SK-N-MC (cell line): Measurements from ENCODE around the gene ARHGEF7.

Experiments used
- DNase-seq: peaks from one replicate; pipeline ENCODE4 v3.0.0-alpha.2; 2011; ENCODE audit warnings: low read depth, low spot score
- H3K27ac ChIP-seq: fragments of 200-600 bp; sonication (generic); 2 replicates; pipeline ENCODE4 v1.5.1; 2016; ENCODE audit warnings: mixed run types
- H3K36me3 ChIP-seq: fragments of 200-600 bp; sonication (generic); 2 replicates; pipeline ENCODE4 v1.6.1; 2017; ENCODE audit warnings: antibody characterized with exemption, low read length, mixed read lengths; ENCODE audit not compliant: insufficient read depth
- H3K4me3 ChIP-seq: fragments of 200-600 bp; sonication (generic); 2 replicates; pipeline ENCODE4 v1.5.1; 2016
- H3K9ac ChIP-seq: fragments of 200-600 bp; sonication (generic); 2 replicates; pipeline ENCODE4 v1.8.0; 2017; ENCODE audit warnings: mixed run types, mixed read lengths; ENCODE audit not compliant: insufficient read length
- H3K9me3 ChIP-seq: fragments of 200-600 bp; sonication (generic); 2 replicates; pipeline ENCODE4 v1.6.1; 2017; ENCODE audit warnings: low read depth, mild to moderate bottlenecking, antibody characterized with exemption, low read length, moderate library complexity, mixed read lengths
- EZH2 ChIP-seq: fragments of 200-600 bp; sonication (generic); IDR thresholded peaks from one replicate; pipeline ENCODE4 v1.6.1; 2017; ENCODE audit warnings: antibody characterized with exemption
- FOXP2 ChIP-seq: optimal IDR thresholded peaks from 2 replicates; pipeline ENCODE3; 2011; ENCODE audit warnings: mild to moderate bottlenecking, moderate library complexity; ENCODE audit not compliant: insufficient read depth; ENCODE audit errors: extremely low read length, control extremely low read depth
- POLR2AphosphoS5 ChIP-seq: IDR thresholded peaks from 2 replicates; pipeline ENCODE4 v1.6.1; 2012; ENCODE audit warnings: mild to moderate bottlenecking, low read depth, low read length, borderline replicate concordance

Gene ARHGEF7

DNA sequence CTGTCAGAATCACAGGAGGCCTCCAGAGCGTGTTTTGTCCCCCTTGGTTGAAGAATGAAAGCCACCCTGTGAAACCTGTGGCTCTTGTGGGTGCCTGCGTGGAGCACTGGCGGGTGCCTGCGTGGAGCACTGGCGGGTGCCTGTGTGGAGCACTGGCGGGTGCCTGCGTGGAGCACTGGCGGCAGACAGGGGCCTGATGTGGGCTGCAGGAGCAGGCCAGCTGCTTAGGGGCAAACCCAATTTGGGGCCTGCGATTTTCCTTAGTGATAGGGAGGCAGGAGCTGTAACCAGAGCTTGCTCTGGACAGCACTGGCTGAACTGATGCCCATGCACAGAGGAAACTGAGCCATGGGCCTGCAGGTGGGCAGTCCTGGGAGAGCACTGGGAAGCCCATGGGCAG, 24.3 kb downstream of the ARHGEF7 start:
- Histone ChIP-seq H3K27ac (no peak overlapping the region), H3K4me3 (no peak overlapping the region), H3K36me3 (no peaks in the 10 kb centered on the region), H3K9ac (no peak overlapping the region), H3K9me3 (no peaks in the 10 kb centered on the region)
- no peak for DNase-seq
- TF ChIP-seq EZH2 (no peak), POLR2AphosphoS5 (no peak), FOXP2 (no peak)

GRCh38 chr13:111139873-111140561, 24.9 kb downstream of the ARHGEF7 start:
- DNase-seq, result no peak
- Histone ChIP-seq H3K4me3 (no peak overlapping the region), H3K36me3 (no peaks in the 10 kb centered on the region), H3K9me3 (no peaks in the 10 kb centered on the region), H3K9ac (no peak overlapping the region), H3K27ac (no peak overlapping the region)
- TF ChIP-seq EZH2 (no peak), FOXP2 (no peak), POLR2AphosphoS5 (no peak)

GRCh38 chr13:111140562-111141105, 25.5 kb downstream of the ARHGEF7 start:
- no peak for DNase-seq
- no peak overlapping the region for H3K9ac ChIP-seq
- H3K9me3 ChIP-seq, result no peaks in the 10 kb centered on the region
- no peak overlapping the region for H3K27ac ChIP-seq
- no peak overlapping the region for H3K4me3 ChIP-seq
- H3K36me3 ChIP-seq, result no peaks in the 10 kb centered on the region
- TF ChIP-seq POLR2AphosphoS5 (no peak), FOXP2 (no peak)

- Histone ChIP-seq H3K9ac (no peak overlapping the region), H3K27ac (no peak overlapping the region), H3K4me3 (no peak overlapping the region), H3K36me3 (no peaks in the 10 kb centered on the region), H3K9me3 (no peaks in the 10 kb centered on the region)
- DNase-seq, result no peak
- TF ChIP-seq FOXP2 (no peak), POLR2AphosphoS5 (no peak), EZH2 (no peak)
Observed at GRCh38 chr13:111142472-111142871, 27.4 kb downstream of the ARHGEF7 start.

DNA sequence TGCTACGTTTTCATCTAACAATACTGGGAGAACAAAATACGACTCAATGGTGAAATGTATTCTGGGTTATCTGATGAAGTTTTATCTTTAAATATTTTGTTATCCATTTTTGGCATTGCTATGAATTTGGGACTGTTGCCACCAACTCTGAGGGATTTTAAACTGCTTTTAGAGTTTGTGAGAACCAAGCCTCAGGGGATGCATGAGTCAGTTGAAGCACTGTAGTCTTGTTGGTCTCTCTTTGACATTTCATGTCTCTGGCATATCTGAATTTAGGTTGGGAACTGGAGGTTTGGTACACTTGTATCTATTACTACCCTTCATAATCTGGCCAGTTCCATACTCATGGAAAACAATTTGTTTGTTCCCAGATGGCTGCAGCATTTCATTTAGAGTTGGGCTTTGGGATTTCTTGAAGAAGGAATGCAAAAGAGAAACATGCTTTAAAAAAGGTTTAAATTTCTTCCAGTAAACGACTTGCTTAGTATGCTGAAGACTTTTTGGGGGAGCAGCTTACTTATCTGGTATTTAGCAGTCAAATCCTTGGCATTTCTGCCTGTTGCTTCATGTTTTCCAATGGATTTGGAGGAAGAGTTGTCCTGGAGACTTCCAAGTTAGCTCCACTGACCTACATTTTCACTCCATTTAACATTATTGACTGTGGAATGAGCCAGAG, 28.9 kb downstream of the ARHGEF7 start:
- Histone ChIP-seq H3K27ac (no peak overlapping the region), H3K36me3 (no peaks in the 10 kb centered on the region), H3K9me3 (no peaks in the 10 kb centered on the region), H3K4me3 (no peak overlapping the region), H3K9ac (no peak overlapping the region)
- no peak for DNase-seq
- no peak for TF ChIP-seq EZH2
- TF ChIP-seq POLR2AphosphoS5, result no peak
- no peak for TF ChIP-seq FOXP2

- no peak overlapping the region for H3K9ac ChIP-seq
- no peak overlapping the region for H3K4me3 ChIP-seq
- H3K9me3 ChIP-seq, result no peaks in the 10 kb centered on the region
- H3K36me3 ChIP-seq, result no peaks in the 10 kb centered on the region
- TF ChIP-seq EZH2, result no peak
- TF ChIP-seq POLR2AphosphoS5, result no peak
- no peak for TF ChIP-seq FOXP2
- no peak overlapping the region for H3K27ac ChIP-seq
- no peak for DNase-seq
Observed at GRCh38 chr13:111145071-111145470, 30.0 kb downstream of the ARHGEF7 start.

DNA sequence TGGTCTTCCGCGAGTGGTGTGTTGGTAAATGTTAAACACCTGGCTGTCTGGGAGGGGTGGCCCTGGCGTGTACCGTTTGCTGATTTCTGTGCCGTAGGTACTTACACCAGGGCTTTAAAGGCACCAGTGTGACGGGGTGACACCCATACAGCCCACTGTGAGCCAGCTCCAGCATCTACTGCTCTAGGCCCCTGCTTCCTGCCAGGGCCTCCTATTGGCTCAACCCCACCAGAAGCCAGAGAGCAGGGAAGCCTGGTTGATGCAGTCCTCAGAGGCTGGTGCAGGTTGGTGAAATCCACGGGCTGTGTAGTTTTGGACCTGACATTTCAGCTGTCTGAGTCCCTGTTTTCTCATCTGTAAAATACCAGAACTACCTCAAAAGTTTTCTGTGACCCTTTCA, 30.4 kb downstream of the ARHGEF7 start:
- Histone ChIP-seq H3K27ac (no peak overlapping the region), H3K9ac (no peak overlapping the region), H3K9me3 (no peaks in the 10 kb centered on the region), H3K4me3 (no peak overlapping the region), H3K36me3 (no peaks in the 10 kb centered on the region)
- no peak for DNase-seq
- TF ChIP-seq FOXP2 (no peak), POLR2AphosphoS5 (no peak), EZH2 (no peak)

- H3K36me3 ChIP-seq, result no peaks in the 10 kb centered on the region
- TF ChIP-seq EZH2 (no peak), POLR2AphosphoS5 (no peak), FOXP2 (no peak)
- H3K9me3 ChIP-seq, result no peaks in the 10 kb centered on the region
- peak overlapping the region; percentile 90 for H3K4me3 ChIP-seq
- H3K9ac ChIP-seq, result peak overlapping the region; percentile 94
- H3K27ac ChIP-seq, result no peak overlapping the region
- no peak for DNase-seq
Observed at GRCh38 chr13:111152844-111153243, 37.7 kb downstream of the ARHGEF7 start.
